HG02943 (cell line): ENCODE results near the gene DACT1.

Experiments used
- ATAC-seq: cut with Tn5 transposase; IDR thresholded peaks from one replicate; pipeline ENCODE4 v1.9.1; 2021; ENCODE audit warnings: mild to moderate bottlenecking, low read depth, moderate library complexity; ENCODE audit not compliant: unreplicated experiment

The DACT1 gene

GRCh38 chr14:58665773-58666500 is 28.2 kb downstream of the DACT1 start:
- no peak for ATAC-seq

- ATAC-seq, result no peak
These were observed 29.0 kb downstream of the DACT1 start for GRCh38 chr14:58666737-58667136.

- no peak for ATAC-seq
These were observed 30.1 kb downstream of the DACT1 start for GRCh38 chr14:58667900-58668299.

- ATAC-seq, result no peak
These were observed 31.2 kb downstream of the DACT1 start for GRCh38 chr14:58668848-58669480.

- ATAC-seq, result no peak
These were observed 31.9 kb downstream of the DACT1 start for GRCh38 chr14:58669556-58670200.

GRCh38 chr14:58671024-58671423 is 33.3 kb downstream of the DACT1 start:
- ATAC-seq, result no peak

GRCh38 chr14:58671436-58671835 is 33.7 kb downstream of the DACT1 start:
- ATAC-seq, result no peak

- no peak for ATAC-seq
These were observed 36.0 kb downstream of the DACT1 start for GRCh38 chr14:58673722-58674121.

- ATAC-seq, result no peak
These were observed 39.2 kb downstream of the DACT1 start for GRCh38 chr14:58677001-58677400.

- ATAC-seq, result no peak
These were observed 39.8 kb downstream of the DACT1 start for GRCh38 chr14:58677517-58677916.

- no peak for ATAC-seq
These were observed 40.2 kb downstream of the DACT1 start for GRCh38 chr14:58677996-58678395.

- no peak for ATAC-seq
These were observed 42.9 kb downstream of the DACT1 start for GRCh38 chr14:58680698-58681097.

GRCh38 chr14:58687232-58687795 is 49.6 kb downstream of the DACT1 start:
- ATAC-seq, result no peak

- ATAC-seq, result no peak
These were observed 53.2 kb downstream of the DACT1 start for GRCh38 chr14:58690801-58691516.

- no peak for ATAC-seq
These were observed 55.3 kb downstream of the DACT1 start for GRCh38 chr14:58693048-58693447.

- ATAC-seq, result no peak
These were observed 57.8 kb downstream of the DACT1 start for GRCh38 chr14:58695514-58695913.

GRCh38 chr14:58697266-58697929 is 59.6 kb downstream of the DACT1 start:
- ATAC-seq, result no peak
